DND-41 (cell line): ENCODE results near the gene CIRBP.

Experiments
- EZH2 ChIP-seq: IDR thresholded peaks from 3 replicates; pipeline ENCODE4 v1.6.1; 2012; ENCODE audit warnings: borderline replicate concordance, low read depth, mild to moderate bottlenecking, moderate library complexity, low read length, inconsistent platforms; ENCODE audit not compliant: severe bottlenecking
- TF ChIP-seq, protein P1 (sequence below): IDR thresholded peaks from 2 replicates; pipeline ENCODE4 v1.5.1; 2012; ENCODE audit warnings: borderline replicate concordance, low read length, moderate library complexity, mild to moderate bottlenecking; ENCODE audit not compliant: poor library complexity, severe bottlenecking; ENCODE audit errors: extremely low read depth

DNA sequence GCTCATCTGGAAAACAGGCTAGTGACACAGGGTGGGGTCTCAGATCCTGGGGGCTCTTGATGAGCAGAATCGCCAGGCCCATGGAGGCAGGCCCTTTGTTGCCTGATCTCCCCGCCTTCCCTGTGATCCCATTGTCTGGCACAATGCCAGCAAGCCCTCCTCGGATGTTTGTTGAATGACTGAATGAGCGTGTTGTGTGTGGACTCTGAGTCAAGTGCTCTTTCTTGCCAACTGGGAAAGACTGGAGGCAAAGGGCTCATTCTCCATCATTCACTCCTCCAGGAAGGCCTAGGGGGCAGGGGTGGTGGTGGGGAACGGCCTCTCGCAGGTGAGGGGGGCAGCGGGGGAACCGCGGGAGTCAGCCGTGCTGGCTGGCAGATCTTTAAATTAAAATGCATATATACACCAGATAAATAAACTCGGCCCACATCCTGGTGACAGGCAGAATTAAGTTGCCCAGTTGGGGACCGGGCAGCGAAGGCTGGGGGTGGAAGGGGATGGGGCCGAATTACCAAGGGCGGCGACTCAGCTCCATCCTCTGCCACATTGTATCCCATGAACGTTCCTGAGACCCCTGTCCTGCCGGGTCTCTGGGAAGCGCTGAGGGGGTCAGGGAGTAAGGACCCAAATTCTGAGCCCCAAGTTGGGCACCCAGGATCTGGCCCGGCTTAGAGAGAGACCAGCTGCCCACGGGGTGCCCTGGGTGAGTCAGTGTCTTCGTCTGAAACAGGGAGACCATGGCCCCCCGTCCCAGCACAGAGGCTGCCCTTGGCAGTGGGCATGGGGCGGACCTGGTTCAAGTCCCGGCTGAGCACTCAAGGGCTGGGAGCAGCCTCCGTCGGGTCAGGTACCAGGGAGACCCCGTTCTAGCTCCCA lies 41.1 kb downstream of the CIRBP start:
- no peak for TF ChIP-seq EZH2
- TF ChIP-seq, protein P1, sequence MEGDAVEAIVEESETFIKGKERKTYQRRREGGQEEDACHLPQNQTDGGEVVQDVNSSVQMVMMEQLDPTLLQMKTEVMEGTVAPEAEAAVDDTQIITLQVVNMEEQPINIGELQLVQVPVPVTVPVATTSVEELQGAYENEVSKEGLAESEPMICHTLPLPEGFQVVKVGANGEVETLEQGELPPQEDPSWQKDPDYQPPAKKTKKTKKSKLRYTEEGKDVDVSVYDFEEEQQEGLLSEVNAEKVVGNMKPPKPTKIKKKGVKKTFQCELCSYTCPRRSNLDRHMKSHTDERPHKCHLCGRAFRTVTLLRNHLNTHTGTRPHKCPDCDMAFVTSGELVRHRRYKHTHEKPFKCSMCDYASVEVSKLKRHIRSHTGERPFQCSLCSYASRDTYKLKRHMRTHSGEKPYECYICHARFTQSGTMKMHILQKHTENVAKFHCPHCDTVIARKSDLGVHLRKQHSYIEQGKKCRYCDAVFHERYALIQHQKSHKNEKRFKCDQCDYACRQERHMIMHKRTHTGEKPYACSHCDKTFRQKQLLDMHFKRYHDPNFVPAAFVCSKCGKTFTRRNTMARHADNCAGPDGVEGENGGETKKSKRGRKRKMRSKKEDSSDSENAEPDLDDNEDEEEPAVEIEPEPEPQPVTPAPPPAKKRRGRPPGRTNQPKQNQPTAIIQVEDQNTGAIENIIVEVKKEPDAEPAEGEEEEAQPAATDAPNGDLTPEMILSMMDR, result no peak
